HEK293T (cell line): ENCODE data around the gene NRK.

Experiments
- ARNT ChIP-seq: fragments of 450-650 bp; IDR thresholded peaks from 2 replicates; pipeline ENCODE4 v1.6.1; 2017; ENCODE audit warnings: mild to moderate bottlenecking
- BHLHE40 ChIP-seq: fragments of 450-650 bp; IDR thresholded peaks from 2 replicates; pipeline ENCODE4 v1.6.1; 2016; ENCODE audit warnings: mild to moderate bottlenecking, moderate library complexity, borderline replicate concordance
- ELF4 ChIP-seq: fragments of 450-650 bp; IDR thresholded peaks from 2 replicates; pipeline ENCODE4 v1.6.1; 2017; ENCODE audit warnings: antibody characterized with exemption
- FOXA1 ChIP-seq: fragments of 450-650 bp; IDR thresholded peaks from 2 replicates; pipeline ENCODE4 v1.6.1; 2016; ENCODE audit warnings: mild to moderate bottlenecking
- FOXM1 ChIP-seq: fragments of 450-650 bp; IDR thresholded peaks from 2 replicates; pipeline ENCODE4 v1.6.1; 2017; ENCODE audit warnings: mild to moderate bottlenecking, borderline replicate concordance
- LEF1 ChIP-seq: fragments of 450-650 bp; IDR thresholded peaks from 2 replicates; pipeline ENCODE4 v1.6.1; 2017; ENCODE audit warnings: mild to moderate bottlenecking, borderline replicate concordance
- PKNOX1 ChIP-seq: fragments of 450-650 bp; IDR thresholded peaks from 2 replicates; pipeline ENCODE4 v1.6.1; 2016
- SP1 ChIP-seq: fragments of 450-650 bp; IDR thresholded peaks from 2 replicates; pipeline ENCODE4 v1.6.1; 2017
- SUZ12 ChIP-seq: fragments of 450-650 bp; IDR thresholded peaks from 2 replicates; pipeline ENCODE4 v1.6.1; 2016; ENCODE audit warnings: mild to moderate bottlenecking
- TARDBP ChIP-seq: fragments of 450-650 bp; IDR thresholded peaks from 2 replicates; pipeline ENCODE4 v1.6.1; 2016
- ZNF384 ChIP-seq: fragments of 450-650 bp; IDR thresholded peaks from 2 replicates; pipeline ENCODE4 v1.6.1; 2016

GRCh38 chrX:105973387-105973739 is 151.0 kb downstream of the NRK start:
- TF ChIP-seq PKNOX1 (no peak), SP1 (no peak), FOXM1 (no peak), TARDBP (no peak), ARNT (no peak), BHLHE40 (no peak), SUZ12 (no peak), LEF1 (no peak), FOXA1 (no peak), ZNF384 (no peak), ELF4 (no peak)
